Peyer's patch (tissue), 4 donors: ENCODE data around the gene CARMIL1.

Experiments used
- CTCF ChIP-seq, 6 experiments: fragments of 450-650 bp in 4 of 6; fragments of 200-600 bp in 2 of 6; sonication (generic) in 1 of 6; IDR thresholded peaks; one replicate each; pipeline ENCODE4 v1.5.1; 2017 to 2019; ENCODE audit warnings: antibody characterized with exemption in 6 of 6, mild to moderate bottlenecking in 3 of 6, moderate library complexity in 1 of 6
- POLR2A ChIP-seq, 2 donors: fragments of 450-650 bp; IDR thresholded peaks; one replicate each; pipeline ENCODE4 v1.5.1; 2017; ENCODE audit warnings: antibody characterized with exemption in 2 of 2, mild to moderate bottlenecking in 2 of 2, moderate library complexity in 2 of 2

- TF ChIP-seq POLR2A (IDR thresholded peaks at IDR 0.05) (no peak), CTCF (IDR thresholded peaks at IDR 0.05) (no peak)
These were observed 86.0 kb downstream of the CARMIL1 start for GRCh38 chr6:25365154-25365553.
